Mesendoderm (in vitro differentiated cells): ENCODE measurements around the gene FBXL20.
A peak's percentile ranks its signal among the peaks of the same experiment; 100 is the strongest.

Experiments
- DNase-seq: peaks from one replicate; pipeline ENCODE4 v3.0.0; 2013
- H2AK5ac ChIP-seq: 2 replicates; pipeline ENCODE4 v1.6.1; 2013; ENCODE audit warnings: low read length, inconsistent platforms
- H2BK120ac ChIP-seq: 2 replicates; pipeline ENCODE4 v1.6.1; 2013; ENCODE audit warnings: low read depth, mild to moderate bottlenecking, low read length, moderate library complexity, mixed read lengths
- H2BK15ac ChIP-seq: replicated peaks from 2 replicates; pipeline ENCODE4 v1.6.1; 2013; ENCODE audit warnings: low read depth, mild to moderate bottlenecking, moderate library complexity
- H2BK5ac ChIP-seq: 2 replicates; pipeline ENCODE4 v1.6.1; 2013; ENCODE audit warnings: low read length, inconsistent platforms
- H3K18ac ChIP-seq: 2 replicates; pipeline ENCODE4 v1.6.1; 2013; ENCODE audit warnings: mild to moderate bottlenecking, low read length, mixed read lengths
- H3K23ac ChIP-seq: one replicate; pipeline ENCODE4 v1.6.1; 2013; ENCODE audit warnings: low read length
- H3K27ac ChIP-seq: 2 replicates; pipeline ENCODE4 v1.5.1; 2013; ENCODE audit warnings: low read depth, mild to moderate bottlenecking, inconsistent platforms, low read length, moderate library complexity
- H3K27me3 ChIP-seq: 2 replicates; pipeline ENCODE4 v1.6.1; 2013; ENCODE audit warnings: low read length, control low read depth, mild to moderate bottlenecking, inconsistent platforms; ENCODE audit not compliant: insufficient read depth, poor library complexity
- H3K36me3 ChIP-seq: 2 replicates; pipeline ENCODE4 v1.6.1; 2013; ENCODE audit warnings: low read length, inconsistent platforms; ENCODE audit not compliant: control insufficient read depth, insufficient read depth
- H3K4ac ChIP-seq: one replicate; pipeline ENCODE4 v1.6.1; 2013; ENCODE audit warnings: low read depth, mild to moderate bottlenecking, low read length, moderate library complexity
- H3K4me1 ChIP-seq: 2 replicates; pipeline ENCODE4 v1.6.1; 2013; ENCODE audit warnings: low read depth, low read length, inconsistent platforms; ENCODE audit not compliant: control insufficient read depth
- H3K4me2 ChIP-seq: 2 replicates; pipeline ENCODE4 v1.6.1; 2013; ENCODE audit warnings: low read length
- H3K4me3 ChIP-seq: 2 replicates; pipeline ENCODE4 v1.5.1; 2013; ENCODE audit warnings: mild to moderate bottlenecking, low read length
- H3K56ac ChIP-seq: one replicate; pipeline ENCODE4 v1.6.1; 2013; ENCODE audit warnings: low read length
- H3K79me1 ChIP-seq: 2 replicates; pipeline ENCODE4 v1.6.1; 2013; ENCODE audit warnings: low read length, inconsistent platforms
- H3K79me2 ChIP-seq: 2 replicates; pipeline ENCODE4 v1.6.1; 2013; ENCODE audit warnings: mild to moderate bottlenecking, low read length; ENCODE audit not compliant: control insufficient read depth, insufficient read depth
- H3K9ac ChIP-seq: 2 replicates; pipeline ENCODE4 v1.6.1; 2013; ENCODE audit warnings: low read length, inconsistent platforms
- H4K5ac ChIP-seq: one replicate; pipeline ENCODE4 v1.6.1; 2013; ENCODE audit warnings: low read length
- H4K8ac ChIP-seq: one replicate; pipeline ENCODE4 v1.6.1; 2013; ENCODE audit warnings: low read depth, mild to moderate bottlenecking, control low read depth, low read length, moderate library complexity
- WGBS: extraction: QIAGEN DNeasy Blood & Tissue Kit; methylation state at CpG from one replicate; pipeline ENCODE4 v1.1.7; 2013; ENCODE audit warnings: low lambda C conversion rate, missing lambda C conversion rate; ENCODE audit not compliant: insufficient coverage; ENCODE audit errors: extremely low coverage; 5-methylcytosine and 5-hydroxymethylcytosine counted together

FBXL20 gene

GRCh38 chr17:39325528-39326240 lies 75.7 kb downstream of the FBXL20 start:
- Histone ChIP-seq H3K79me2 (no peaks in the 10 kb centered on the region), H3K56ac (no peak overlapping the region), H2BK5ac (no peak overlapping the region), H2BK120ac (no peak overlapping the region), H2BK15ac (no peak overlapping the region), H2AK5ac (no peak overlapping the region), H3K23ac (no peak overlapping the region), H3K4ac (no peak overlapping the region), H3K27me3 (no peaks in the 10 kb centered on the region), H4K8ac (no peak overlapping the region), H3K18ac (no peak overlapping the region), H3K9ac (no peak overlapping the region), H3K27ac (no peak overlapping the region), H3K4me3 (no peak overlapping the region), H3K4me1 (no peaks in the 10 kb centered on the region), H4K5ac (no peak overlapping the region), H3K36me3 (no peaks in the 10 kb centered on the region), H3K79me1 (no peaks in the 10 kb centered on the region), H3K4me2 (no peak overlapping the region)
- no peak for DNase-seq
- WGBS, result no CpG with 5 or more reads among the region's 4 CpGs

GRCh38 chr17:39318636-39319035 lies 82.8 kb downstream of the FBXL20 start:
- Histone ChIP-seq H3K4me1 (no peaks in the 10 kb centered on the region), H3K79me1 (no peaks in the 10 kb centered on the region), H3K9ac (no peak overlapping the region), H4K5ac (no peak overlapping the region), H3K4me2 (no peak overlapping the region), H3K27ac (no peak overlapping the region), H4K8ac (no peak overlapping the region), H2BK15ac (no peak overlapping the region), H2BK120ac (no peak overlapping the region), H3K79me2 (no peaks in the 10 kb centered on the region), H3K23ac (no peak overlapping the region), H3K4me3 (no peak overlapping the region), H3K18ac (no peak overlapping the region), H3K36me3 (no peaks in the 10 kb centered on the region), H2AK5ac (no peak overlapping the region), H3K56ac (no peak overlapping the region), H2BK5ac (no peak overlapping the region), H3K27me3 (no peaks in the 10 kb centered on the region), H3K4ac (no peak overlapping the region)
- WGBS, result no CpG with 5 or more reads among the region's 8 CpGs
- no peak for DNase-seq

GRCh38 chr17:39306509-39307212 lies 94.8 kb downstream of the FBXL20 start:
- H3K79me2 ChIP-seq, result no peaks in the 10 kb centered on the region
- H3K9ac ChIP-seq, result no peak overlapping the region

DNA sequence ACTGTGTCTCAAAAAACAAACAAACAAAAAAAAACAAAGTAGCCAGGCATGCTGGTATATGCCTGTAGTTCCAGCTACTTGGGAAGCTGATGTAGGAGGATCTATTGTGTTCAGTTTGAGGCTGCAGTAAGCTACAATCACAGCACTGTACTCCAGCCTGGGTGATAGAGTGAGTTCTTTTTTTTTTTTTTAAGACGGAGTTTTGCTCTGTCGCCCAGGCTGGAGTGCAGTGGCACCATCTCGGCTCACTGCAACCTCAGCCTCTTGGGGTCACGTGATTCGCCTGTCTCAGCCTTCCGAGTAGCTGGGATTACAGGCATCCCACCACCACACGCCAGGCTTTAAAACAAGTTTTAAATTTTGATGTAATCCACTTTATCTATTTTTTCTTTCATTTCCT lies 95.4 kb downstream of the FBXL20 start:
- Histone ChIP-seq H2BK15ac (no peak overlapping the region), H3K23ac (no peak overlapping the region), H2BK120ac (no peak overlapping the region), H2BK5ac (no peak overlapping the region), H3K9ac (no peak overlapping the region), H3K4ac (no peak overlapping the region), H3K4me2 (no peak overlapping the region), H3K36me3 (no peaks in the 10 kb centered on the region), H3K4me1 (no peaks in the 10 kb centered on the region), H2AK5ac (no peak overlapping the region), H3K27ac (no peak overlapping the region), H3K27me3 (no peaks in the 10 kb centered on the region), H3K4me3 (no peak overlapping the region), H4K5ac (no peak overlapping the region), H3K18ac (no peak overlapping the region), H3K56ac (no peak overlapping the region), H3K79me1 (no peaks in the 10 kb centered on the region), H4K8ac (no peak overlapping the region), H3K79me2 (no peaks in the 10 kb centered on the region)
- WGBS, result no CpG with 5 or more reads among the region's 7 CpGs
- peak; percentile 6 for DNase-seq

More at GRCh38 chr17:39306509-39307212, 94.8 kb downstream of the FBXL20 start:
- no peak overlapping the region for H3K4ac ChIP-seq
- no peak overlapping the region for H4K8ac ChIP-seq
- H3K23ac ChIP-seq, result no peak overlapping the region
- H3K4me1 ChIP-seq, result no peaks in the 10 kb centered on the region
- H2BK15ac ChIP-seq, result no peak overlapping the region
- no peak overlapping the region for H3K4me3 ChIP-seq
- H2AK5ac ChIP-seq, result no peak overlapping the region
- H2BK5ac ChIP-seq, result no peak overlapping the region
- no peak overlapping the region for H3K18ac ChIP-seq
- no peak overlapping the region for H3K4me2 ChIP-seq
- H2BK120ac ChIP-seq, result no peak overlapping the region
- H3K79me1 ChIP-seq, result no peaks in the 10 kb centered on the region
- H3K27ac ChIP-seq, result no peak overlapping the region
- no peak for DNase-seq
- no peak overlapping the region for H3K56ac ChIP-seq
- no peaks in the 10 kb centered on the region for H3K36me3 ChIP-seq
- H4K5ac ChIP-seq, result no peak overlapping the region
- no CpG with 5 or more reads among the region's 3 CpGs for WGBS
- H3K27me3 ChIP-seq, result no peaks in the 10 kb centered on the region

GRCh38 chr17:39304188-39304587 lies 97.2 kb downstream of the FBXL20 start:
- no peak overlapping the region for H3K4ac ChIP-seq
- H3K4me3 ChIP-seq, result no peak overlapping the region
- H2BK120ac ChIP-seq, result no peak overlapping the region
- H3K4me1 ChIP-seq, result no peaks in the 10 kb centered on the region
- H3K36me3 ChIP-seq, result no peaks in the 10 kb centered on the region
- H4K8ac ChIP-seq, result no peak overlapping the region
- H3K27ac ChIP-seq, result no peak overlapping the region
- no peak overlapping the region for H2BK15ac ChIP-seq
- no peak overlapping the region for H3K9ac ChIP-seq
- H3K18ac ChIP-seq, result no peak overlapping the region
- H2BK5ac ChIP-seq, result no peak overlapping the region
- H4K5ac ChIP-seq, result no peak overlapping the region
- H3K79me1 ChIP-seq, result no peaks in the 10 kb centered on the region
- H3K23ac ChIP-seq, result no peak overlapping the region
- no peak overlapping the region for H2AK5ac ChIP-seq
- no peaks in the 10 kb centered on the region for H3K79me2 ChIP-seq
- no CpG with 5 or more reads among the region's 1 CpG for WGBS
- H3K4me2 ChIP-seq, result no peak overlapping the region
- DNase-seq, result no peak
- H3K27me3 ChIP-seq, result no peaks in the 10 kb centered on the region
- H3K56ac ChIP-seq, result no peak overlapping the region
